Activated naive CD4-positive, alpha-beta T cell treated with anti-CD3 and anti-CD28 coated beads, Interleukin-2, amount 50 U/mL, for 72 hours (primary cell): Measurements from ENCODE around the gene PSMB2. TPM values are rescaled to one million over a fixed set of nuclear protein-coding genes. Genes with fewer than 3 reads are reported as not detected.

ENCODE experiments used
- ATAC-seq, 2 donors: fragments of 150-1000 bp; cut with Tn5 transposase; 2 replicates each; pipeline ENCODE4 v1.10.0; 2021; ENCODE audit warnings: mild to moderate bottlenecking in 2 of 2, moderate library complexity in 2 of 2
- DNase-seq, 2 donors: peaks; one replicate each; pipeline ENCODE4 v3.0.0; 2021 to 2022; ENCODE audit warnings: low spot score in 2 of 2
- H3K27ac Mint-ChIP-seq, 2 donors: one replicate each; pipeline ENCODE4 v1.8.0; 2022; ENCODE audit warnings: mild to moderate bottlenecking in 2 of 2, mixed read lengths in 2 of 2
- H3K36me3 Mint-ChIP-seq, 2 donors: one replicate each; pipeline ENCODE4 v1.8.0; 2022; ENCODE audit warnings: mixed read lengths in 2 of 2
- H3K9me3 Mint-ChIP-seq, 2 donors: one replicate each; pipeline ENCODE4 v1.8.0; 2022; ENCODE audit warnings: mixed read lengths in 2 of 2
- total RNA-seq, 2 donors: library from RNA; stranded (reverse); gene quantifications; one replicate each; pipeline ENCODE4 v1.2.3, GENCODE V29; 2022

Gene PSMB2
- total RNA-seq, 2 donors from 2014 or later, result 87.0 to 98.8 TPM

- Mint-ChIP-seq H3K9me3 (peaks cover 0 to 4% of the 10 kb centered on the region in 2 donors), H3K27ac (no peak overlapping the region), H3K36me3 (no peaks in the 10 kb centered on the region)
- DNase-seq (no peak), ATAC-seq (no peak)
These were observed 15.0 kb upstream of the PSMB2 start for GRCh38 chr1:35656148-35656862.

- no peak for ATAC-seq
- no peak for DNase-seq
- Mint-ChIP-seq H3K27ac (no peak overlapping the region), H3K36me3 (no peaks in the 10 kb centered on the region), H3K9me3 (no peaks in the 10 kb centered on the region)
These were observed 13.9 kb upstream of the PSMB2 start for GRCh38 chr1:35655196-35655595.

- Mint-ChIP-seq H3K9me3 (no peaks in the 10 kb centered on the region), H3K27ac (no peak overlapping the region), H3K36me3 (no peaks in the 10 kb centered on the region)
- DNase-seq (no peak), ATAC-seq (no peak)
These were observed 9.1 kb upstream of the PSMB2 start for GRCh38 chr1:35650416-35650815.

- ATAC-seq, result no peak
- no peak for DNase-seq
- Mint-ChIP-seq H3K9me3 (no peaks in the 10 kb centered on the region), H3K27ac (no peak overlapping the region), H3K36me3 (peaks cover 7% of the 10 kb centered on the region in 2 donors)
These were observed 4.7 kb upstream of the PSMB2 start for GRCh38 chr1:35646043-35646442.

- ATAC-seq, result no peak
- Mint-ChIP-seq H3K36me3 (peaks cover 14 to 16% of the 10 kb centered on the region in 2 donors), H3K9me3 (no peaks in the 10 kb centered on the region), H3K27ac (no peak overlapping the region)
- DNase-seq, result no peak
These were observed 2.9 kb upstream of the PSMB2 start for GRCh38 chr1:35644204-35644603.

GRCh38 chr1:35642471-35642955, 1.2 kb upstream of the PSMB2 start:
- DNase-seq (no peak), ATAC-seq (no peak)
- H3K9me3 Mint-ChIP-seq, result no peaks in the 10 kb centered on the region
- H3K27ac Mint-ChIP-seq, result peak overlapping the region in 1 of 2 donors; percentile 93
- peaks cover 14 to 18% of the 10 kb centered on the region in 2 donors for H3K36me3 Mint-ChIP-seq

- H3K27ac Mint-ChIP-seq, result peak overlapping the region; percentile 93 to 100
These were observed 720 bp downstream of the PSMB2 start for GRCh38 chr1:35640380-35641232.

GRCh38 chr1:35637401-35637809, 3.9 kb downstream of the PSMB2 start:
- ATAC-seq (no peak), DNase-seq (no peak)
- H3K27ac Mint-ChIP-seq, result peak overlapping the region; percentile 87 to 94
- H3K9me3 Mint-ChIP-seq, result no peaks in the 10 kb centered on the region
- H3K36me3 Mint-ChIP-seq, result peaks cover 14 to 21% of the 10 kb centered on the region in 2 donors

More at GRCh38 chr1:35640380-35641232, 720 bp downstream of the PSMB2 start:
- H3K9me3 Mint-ChIP-seq, result no peaks in the 10 kb centered on the region
- DNase-seq (no peak), ATAC-seq (peak in 1 of 2 donors; percentile 3)
- H3K36me3 Mint-ChIP-seq, result peaks cover 14 to 21% of the 10 kb centered on the region in 2 donors

- ATAC-seq, result no peak
- Mint-ChIP-seq H3K36me3 (peaks cover 13 to 23% of the 10 kb centered on the region in 2 donors), H3K27ac (peak overlapping the region in 1 of 2 donors; percentile 26), H3K9me3 (no peaks in the 10 kb centered on the region)
- DNase-seq, result no peak
These were observed 7.8 kb downstream of the PSMB2 start for GRCh38 chr1:35633547-35633946.

GRCh38 chr1:35631396-35631795, 9.9 kb downstream of the PSMB2 start:
- H3K27ac Mint-ChIP-seq, result no peak overlapping the region
- no peaks in the 10 kb centered on the region for H3K9me3 Mint-ChIP-seq
- peaks cover 13 to 20% of the 10 kb centered on the region in 2 donors for H3K36me3 Mint-ChIP-seq
- no peak for DNase-seq
- no peak for ATAC-seq

- DNase-seq (no peak), ATAC-seq (no peak)
- peak overlapping the region; percentile 10 to 25 for H3K27ac Mint-ChIP-seq
- no peaks in the 10 kb centered on the region for H3K9me3 Mint-ChIP-seq
- peaks cover 13 to 23% of the 10 kb centered on the region in 2 donors for H3K36me3 Mint-ChIP-seq
These were observed 12.3 kb downstream of the PSMB2 start for GRCh38 chr1:35629051-35629450.

- ATAC-seq (no peak), DNase-seq (no peak)
- peaks cover 1 to 8% of the 10 kb centered on the region in 2 donors for H3K36me3 Mint-ChIP-seq
- no peaks in the 10 kb centered on the region for H3K9me3 Mint-ChIP-seq
- no peak overlapping the region for H3K27ac Mint-ChIP-seq
These were observed 17.5 kb downstream of the PSMB2 start for GRCh38 chr1:35623832-35624231.

- no peak overlapping the region for H3K27ac Mint-ChIP-seq
- peaks cover 0 to 5% of the 10 kb centered on the region in 2 donors for H3K36me3 Mint-ChIP-seq
- no peak for ATAC-seq
- no peak for DNase-seq
- no peaks in the 10 kb centered on the region for H3K9me3 Mint-ChIP-seq
These were observed 18.7 kb downstream of the PSMB2 start for GRCh38 chr1:35622510-35623178.

- Mint-ChIP-seq H3K27ac (no peak overlapping the region), H3K9me3 (no peaks in the 10 kb centered on the region), H3K36me3 (no peaks in the 10 kb centered on the region)
- ATAC-seq, result no peak
- no peak for DNase-seq
These were observed 21.8 kb downstream of the PSMB2 start for GRCh38 chr1:35619237-35620121.

- H3K9me3 Mint-ChIP-seq, result no peaks in the 10 kb centered on the region
- H3K27ac Mint-ChIP-seq, result no peak overlapping the region
- no peaks in the 10 kb centered on the region for H3K36me3 Mint-ChIP-seq
- ATAC-seq (no peak), DNase-seq (no peak)
These were observed 25.9 kb downstream of the PSMB2 start for GRCh38 chr1:35615440-35615839.

GRCh38 chr1:35611655-35612054, 29.7 kb downstream of the PSMB2 start:
- ATAC-seq (no peak), DNase-seq (no peak)
- Mint-ChIP-seq H3K36me3 (peaks cover 5 to 8% of the 10 kb centered on the region in 2 donors), H3K27ac (no peak overlapping the region), H3K9me3 (no peaks in the 10 kb centered on the region)
